ENCODE measurements around the gene EIF4ENIF1. TPM values are rescaled to one million over a fixed set of nuclear protein-coding genes. Genes with fewer than 3 reads are reported as not detected.

The EIF4ENIF1 gene
- total RNA-seq, 6 experiments from 2014 or later: 4.2 to 11.9 (median 8.3) TPM

DNA sequence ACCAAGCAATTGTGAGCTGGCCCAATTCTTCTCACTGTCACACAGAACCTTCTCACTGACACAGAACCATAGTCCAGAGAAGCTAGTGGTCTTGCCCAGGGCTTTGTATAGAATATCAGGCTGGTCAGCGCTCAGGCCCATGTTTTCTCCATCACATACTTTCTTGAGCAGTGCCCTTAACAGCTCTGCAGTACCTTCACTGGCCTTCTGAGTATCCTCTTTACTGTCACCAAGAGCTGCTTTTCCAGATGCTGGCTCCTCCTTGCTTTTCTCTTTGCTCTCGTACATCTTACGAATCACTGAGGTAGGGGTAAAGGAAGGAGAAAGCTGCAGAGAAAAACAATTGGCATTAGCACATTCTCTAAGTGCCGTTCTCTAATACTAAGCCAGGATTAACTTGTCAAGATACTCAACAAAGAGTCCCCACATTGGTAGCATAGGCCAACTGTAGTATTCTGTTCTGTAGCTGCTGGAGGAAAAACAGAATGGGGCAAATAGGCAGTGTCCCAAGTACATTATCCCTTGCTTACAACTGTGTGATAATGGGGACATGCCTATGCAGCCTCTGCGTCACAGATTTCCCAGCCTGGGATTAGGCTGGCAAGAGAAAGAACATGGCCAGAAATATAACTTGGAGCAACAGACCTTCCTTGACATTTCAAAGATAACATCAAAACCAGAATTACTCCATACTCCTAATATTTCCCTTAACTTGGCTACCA lies 46.7 kb downstream of the EIF4ENIF1 start:
- no peaks in the 10 kb centered on the region for H3K27me3 ChIP-seq
- no peak overlapping the region for H3K4me3 ChIP-seq
- ATAC-seq: no peak
- H3K4me1 ChIP-seq: peaks cover 0 to 8% (median 0%) of the 10 kb centered on the region in 4 donors
- intact Hi-C loops (cut with DNase I): no loop called here
- no peak for DNase-seq
- peaks cover 0 to 76% (median 9%) of the 10 kb centered on the region in 4 donors for H3K36me3 ChIP-seq
- no peaks in the 10 kb centered on the region for H3K9me3 ChIP-seq
- 95% methylated on average over 5 of the region's 5 CpGs for WGBS (ENCODE audit: insufficient coverage, low coverage, low lambda C conversion rate, missing lambda C conversion rate)
- no peak overlapping the region for H3K27ac ChIP-seq
- TF ChIP-seq CTCF (IDR thresholded peaks at IDR 0.05): no peak
- TF ChIP-seq POLR2A (IDR thresholded peaks at IDR 0.05): no peak

- peaks cover 0 to 6% (median 2%) of the 10 kb centered on the region in 4 donors for H3K4me1 ChIP-seq
- TF ChIP-seq CTCF (IDR thresholded peaks at IDR 0.05) (no peak), POLR2A (IDR thresholded peaks at IDR 0.05) (no peak)
- no peak overlapping the region for H3K27ac ChIP-seq
- no peak overlapping the region for H3K4me3 ChIP-seq
- no peaks in the 10 kb centered on the region for H3K27me3 ChIP-seq
- ATAC-seq: peak in 1 of 4 donors; percentile 15
- 90% methylated on average over 3 of the region's 5 CpGs for WGBS (ENCODE audit: insufficient coverage, low coverage, low lambda C conversion rate, missing lambda C conversion rate)
- no peaks in the 10 kb centered on the region for H3K9me3 ChIP-seq
- intact Hi-C loops (cut with DNase I): no loop called here
- H3K36me3 ChIP-seq: peaks cover 0 to 80% (median 14%) of the 10 kb centered on the region in 4 donors
- no peak for DNase-seq
Observed at GRCh38 chr22:31441652-31442051, 48.0 kb downstream of the EIF4ENIF1 start.

DNA sequence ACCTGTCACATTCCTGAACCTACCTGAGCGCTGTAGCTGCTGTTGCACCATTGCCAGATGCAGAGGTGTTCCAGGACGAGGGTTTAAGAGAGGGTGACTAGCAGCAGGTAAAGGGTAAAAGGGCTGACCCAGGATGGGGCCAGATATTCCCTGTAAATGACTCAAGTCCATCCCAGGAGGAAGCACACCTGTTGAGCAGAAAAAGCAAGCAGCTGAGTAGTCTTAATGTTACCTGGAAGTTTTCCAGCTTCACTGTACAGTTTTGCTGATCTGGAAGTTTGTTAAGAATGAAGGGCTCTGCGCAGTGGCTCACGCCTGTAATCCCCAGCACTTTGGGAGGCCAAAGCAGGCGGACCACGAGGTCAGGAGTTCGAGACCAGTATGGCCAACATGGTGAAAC lies 49.0 kb downstream of the EIF4ENIF1 start:
- TF ChIP-seq CTCF (IDR thresholded peaks at IDR 0.05): no peak
- no peak for TF ChIP-seq POLR2A (IDR thresholded peaks at IDR 0.05)
- Histone ChIP-seq H3K4me1 (peaks cover 0 to 14% (median 5%) of the 10 kb centered on the region in 4 donors), H3K27ac (no peak overlapping the region), H3K4me3 (no peak overlapping the region), H3K9me3 (no peaks in the 10 kb centered on the region), H3K36me3 (peaks cover 0 to 75% (median 14%) of the 10 kb centered on the region in 4 donors), H3K27me3 (no peaks in the 10 kb centered on the region)
- intact Hi-C loops (cut with DNase I): no loop called here
- ATAC-seq (no peak), DNase-seq (no peak)
- 97% methylated on average over 5 of the region's 7 CpGs for WGBS (ENCODE audit: insufficient coverage, low coverage, low lambda C conversion rate, missing lambda C conversion rate)

GRCh38 chr22:31439808-31440207 lies 49.8 kb downstream of the EIF4ENIF1 start:
- TF ChIP-seq CTCF (IDR thresholded peaks at IDR 0.05) (no peak), POLR2A (IDR thresholded peaks at IDR 0.05) (no peak)
- DNase-seq: no peak
- Histone ChIP-seq H3K4me1 (peaks cover 0 to 20% (median 7%) of the 10 kb centered on the region in 4 donors), H3K27ac (no peak overlapping the region), H3K36me3 (peaks cover 0 to 75% (median 17%) of the 10 kb centered on the region in 4 donors), H3K27me3 (no peaks in the 10 kb centered on the region), H3K4me3 (no peak overlapping the region), H3K9me3 (no peaks in the 10 kb centered on the region)
- 49% methylated on average over 5 of the region's 8 CpGs for WGBS (ENCODE audit: insufficient coverage, low coverage, low lambda C conversion rate, missing lambda C conversion rate)
- ATAC-seq: peak in 1 of 4 donors; percentile 35
- intact Hi-C loops (cut with DNase I): no loop called here

Measured in right lobe of liver (tissue), 6 donors.